GM23338 (cell line): ENCODE measurements around the gene EBPL. TPM values are rescaled to one million over a fixed set of nuclear protein-coding genes. Genes with fewer than 3 reads are reported as not detected.

Experiments used
- CREB1 ChIP-seq: fragments of 250-450 bp; sonication (Bioruptor Pico); IDR thresholded peaks from 2 replicates; pipeline ENCODE4 v1.5.0; 2020; ENCODE audit warnings: low read depth, mild to moderate bottlenecking, moderate library complexity
- EZH2 ChIP-seq: fragments of 200-600 bp; sonication (generic); IDR thresholded peaks from one replicate; pipeline ENCODE4 v1.8.0; 2017; ENCODE audit warnings: antibody characterized with exemption, mild to moderate bottlenecking, low read depth; ENCODE audit not compliant: unreplicated experiment
- NANOG ChIP-seq: IDR thresholded peaks from 2 replicates; pipeline ENCODE4 v1.6.1; 2016; ENCODE audit warnings: antibody characterized with exemption, borderline replicate concordance
- POLR2AphosphoS5 ChIP-seq: IDR thresholded peaks from 2 replicates; pipeline ENCODE4 v1.6.1; 2016; ENCODE audit warnings: antibody characterized with exemption, low read depth
- REST ChIP-seq: IDR thresholded peaks from one replicate; pipeline ENCODE4 v1.6.1; 2018; ENCODE audit warnings: antibody characterized with exemption; ENCODE audit not compliant: unreplicated experiment
- ZNF114 ChIP-seq: fragments of 250-450 bp; sonication (Bioruptor Pico); IDR thresholded peaks from 2 replicates; pipeline ENCODE4 v1.5.0; 2020; ENCODE audit warnings: mild to moderate bottlenecking, moderate library complexity
- ZNF462 ChIP-seq: fragments of 250-450 bp; sonication (Bioruptor Pico); IDR thresholded peaks from 2 replicates; pipeline ENCODE4 v1.5.0; 2020; ENCODE audit warnings: mild to moderate bottlenecking, moderate library complexity
- polyA plus RNA-seq: library from polyadenylated mRNA; unstranded; fragments of >200 nt; fragmentation: Nextera tagmentation; extraction: Ambion mirVana; gene quantifications from 2 replicates; pipeline ENCODE4 v1.2.1, GENCODE V29; 2016
- total RNA-seq: library from RNA; depleted of rRNA; stranded (reverse); fragments of >200 nt; shearing (Covaris generic); gene quantifications from 2 replicates; pipeline ENCODE4 v1.2.3, GENCODE V29; 2014
- TF ChIP-seq, protein P1 (sequence below): IDR thresholded peaks from 2 replicates; pipeline ENCODE4 v1.6.1; 2016; ENCODE audit warnings: antibody characterized with exemption

The EBPL gene
- total and polyA plus RNA-seq, 2 experiments from 2014 or later: 231 to 245 TPM

- no peak for TF ChIP-seq ZNF462
- TF ChIP-seq NANOG: no peak
- TF ChIP-seq, protein P1, sequence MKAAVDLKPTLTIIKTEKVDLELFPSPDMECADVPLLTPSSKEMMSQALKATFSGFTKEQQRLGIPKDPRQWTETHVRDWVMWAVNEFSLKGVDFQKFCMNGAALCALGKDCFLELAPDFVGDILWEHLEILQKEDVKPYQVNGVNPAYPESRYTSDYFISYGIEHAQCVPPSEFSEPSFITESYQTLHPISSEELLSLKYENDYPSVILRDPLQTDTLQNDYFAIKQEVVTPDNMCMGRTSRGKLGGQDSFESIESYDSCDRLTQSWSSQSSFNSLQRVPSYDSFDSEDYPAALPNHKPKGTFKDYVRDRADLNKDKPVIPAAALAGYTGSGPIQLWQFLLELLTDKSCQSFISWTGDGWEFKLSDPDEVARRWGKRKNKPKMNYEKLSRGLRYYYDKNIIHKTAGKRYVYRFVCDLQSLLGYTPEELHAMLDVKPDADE: no peak
- no peak for TF ChIP-seq CREB1 (CRISPR knock-in tag)
- no peak for TF ChIP-seq ZNF114
- no peak for TF ChIP-seq EZH2
- TF ChIP-seq REST: no peak
- TF ChIP-seq POLR2AphosphoS5: no peak
These were observed 25.3 kb upstream of the EBPL start (continued) for GRCh38 chr13:49716615-49717014.
